H1 (cell line): Measurements from ENCODE around the gene AGPAT3. TPM values are rescaled to one million over a fixed set of nuclear protein-coding genes. Genes with fewer than 3 reads are reported as not detected.

Experiments used
- CTCF ChIA-PET: fragments of 300-600 bp; sonication (Branson Sonifier 250); formaldehyde crosslinking; loops from one replicate; lab custom pipeline; 2021; ENCODE audit not compliant: partially characterized antibody; lab: Charles Lee
- POLR2A ChIA-PET: fragments of 300-600 bp; sonication (Branson Sonifier 250); formaldehyde crosslinking; loops from one replicate; lab custom pipeline; 2021; ENCODE audit warnings: inconsistent platforms; ENCODE audit not compliant: partially characterized antibody; lab: Charles Lee
- DNase-seq, 2 experiments: peaks; one replicate each; pipeline versions ENCODE4 v3.0.0 to v3.0.0-alpha.2; 2010 to 2022; ENCODE audit warnings: low spot score in 2 of 2, low read depth in 1 of 2, mixed read lengths in 1 of 2
- FAIRE-seq: peaks from 2 replicates; lab custom pipeline; 2011; peaks lifted over from hg19 to GRCh38; lab: Jason Lieb, UNC
- H2AFZ ChIP-seq: 2 replicates; pipeline ENCODE4 v1.8.1; 2012; ENCODE audit warnings: low read length, inconsistent platforms
- H2AK5ac ChIP-seq: 2 replicates; pipeline ENCODE4 v1.6.1; 2013; ENCODE audit warnings: low read depth, low read length
- H2BK120ac ChIP-seq: replicated peaks from 2 replicates; pipeline ENCODE3; 2013; ENCODE audit warnings: low read depth, low read length, inconsistent platforms
- H2BK12ac ChIP-seq: 2 replicates; pipeline ENCODE4 v1.6.1; 2013; ENCODE audit warnings: low read depth, low read length
- H2BK15ac ChIP-seq: 2 replicates; pipeline ENCODE4 v1.6.1; 2013; ENCODE audit warnings: low read length
- H2BK20ac ChIP-seq: 2 replicates; pipeline ENCODE4 v1.6.1; 2013; ENCODE audit warnings: low read length
- H2BK5ac ChIP-seq: 2 replicates; pipeline ENCODE4 v1.6.1; 2013; ENCODE audit warnings: low read depth, low read length
- H3K14ac ChIP-seq: 2 replicates; pipeline ENCODE4 v1.6.1; 2013; ENCODE audit warnings: inconsistent platforms; ENCODE audit not compliant: insufficient read length
- H3K18ac ChIP-seq: 2 replicates; pipeline ENCODE4 v1.6.1; 2013; ENCODE audit warnings: low read length; ENCODE audit errors: extremely low read depth
- H3K23ac ChIP-seq: 2 replicates; pipeline ENCODE4 v1.6.1; 2013; ENCODE audit warnings: inconsistent platforms; ENCODE audit not compliant: insufficient read length
- H3K23me2 ChIP-seq: 2 replicates; pipeline ENCODE4 v1.6.1; 2013; ENCODE audit warnings: low read depth, low read length
- H3K27ac ChIP-seq: 2 replicates; pipeline ENCODE4 v1.6.1; 2011; ENCODE audit warnings: low read depth, low read length, inconsistent platforms
- H3K27me3 ChIP-seq, 4 experiments: replicated peaks in 1 of 4; 1 replicate in 1 of 4; 2 replicates in 3 of 4; pipeline versions ENCODE4 v1.6.1 to v1.8.1; 2011 to 2013; ENCODE audit warnings: low read length in 3 of 4, mild to moderate bottlenecking in 3 of 4, inconsistent platforms in 2 of 4, mixed read lengths in 2 of 4, moderate library complexity in 1 of 4; ENCODE audit not compliant: control insufficient read depth in 3 of 4, insufficient read depth in 3 of 4; ENCODE audit errors: extremely low read depth in 1 of 4
- H3K36me3 ChIP-seq, 4 experiments: 2 replicates each; pipeline versions ENCODE4 v1.6.1 to v1.8.1; 2011 to 2013; ENCODE audit warnings: mild to moderate bottlenecking in 4 of 4, low read length in 3 of 4, moderate library complexity in 2 of 4, control low read depth in 1 of 4, inconsistent platforms in 1 of 4; ENCODE audit not compliant: insufficient read depth in 4 of 4, control insufficient read depth in 2 of 4
- H3K4ac ChIP-seq: replicated peaks from 2 replicates; pipeline ENCODE3; 2013; ENCODE audit warnings: low read length, low read depth, mixed read lengths, inconsistent platforms; ENCODE audit not compliant: insufficient read length
- H3K4me1 ChIP-seq, 4 experiments: replicated peaks in 1 of 4; 1 replicate in 1 of 4; 2 replicates in 3 of 4; pipeline versions ENCODE4 v1.6.1 to v1.8.1; 2011 to 2013; ENCODE audit warnings: low read length in 3 of 4, inconsistent platforms in 2 of 4, mixed read lengths in 1 of 4; ENCODE audit not compliant: insufficient read depth in 4 of 4, control insufficient read depth in 3 of 4
- H3K4me2 ChIP-seq, 2 experiments: 2 replicates each; pipeline versions ENCODE4 v1.6.1 to v1.8.1; 2011 to 2013; ENCODE audit warnings: low read depth in 2 of 2, low read length in 2 of 2, control low read depth in 1 of 2, inconsistent platforms in 1 of 2, mild to moderate bottlenecking in 1 of 2; ENCODE audit not compliant: insufficient read depth in 1 of 2
- H3K4me3 ChIP-seq, 4 experiments: fragments of 200-600, 300-600 bp in 1 of 4; sonication (generic), shearing (Covaris generic), sonication (Bioruptor Twin) in 1 of 4; 2 replicates each; pipeline versions ENCODE4 v1.5.1 to v1.8.1; 2011 to 2016; ENCODE audit warnings: low read length in 4 of 4, low read depth in 3 of 4, control low read depth in 2 of 4, inconsistent platforms in 2 of 4, mild to moderate bottlenecking in 2 of 4, mixed read lengths in 1 of 4, moderate library complexity in 1 of 4; ENCODE audit not compliant: insufficient read depth in 2 of 4; ENCODE audit errors: extremely low read depth in 1 of 4
- H3K56ac ChIP-seq: replicated peaks from 2 replicates; pipeline ENCODE3; 2013; ENCODE audit warnings: low read depth, mild to moderate bottlenecking, mixed read lengths, low read length, inconsistent platforms; ENCODE audit not compliant: insufficient read length
- H3K79me1 ChIP-seq: 2 replicates; pipeline ENCODE4 v1.6.1; 2013; ENCODE audit warnings: low read depth, low read length, control low read depth
- H3K79me2 ChIP-seq, 2 experiments: 2 replicates each; pipeline versions ENCODE4 v1.6.1 to v1.8.1; 2012 to 2013; ENCODE audit warnings: low read length in 2 of 2, mild to moderate bottlenecking in 2 of 2, inconsistent platforms in 1 of 2; ENCODE audit not compliant: insufficient read depth in 2 of 2, control insufficient read depth in 1 of 2
- H3K9ac ChIP-seq, 4 experiments: replicated peaks in 1 of 4; 1 replicate in 1 of 4; 2 replicates in 3 of 4; pipeline versions ENCODE4 v1.6.1 to v1.8.1; 2011 to 2013; ENCODE audit warnings: low read depth in 3 of 4, low read length in 3 of 4, control low read depth in 2 of 4, mild to moderate bottlenecking in 2 of 4, moderate library complexity in 2 of 4, inconsistent platforms in 1 of 4; ENCODE audit errors: extremely low read depth in 1 of 4
- H3K9me3 ChIP-seq, 2 experiments: 2 replicates each; pipeline versions ENCODE4 v1.6.1 to v1.8.1; 2012 to 2013; ENCODE audit warnings: mild to moderate bottlenecking in 2 of 2, moderate library complexity in 2 of 2, control low read depth in 1 of 2, inconsistent platforms in 1 of 2, low read depth in 1 of 2, low read length in 1 of 2, mixed read lengths in 1 of 2; ENCODE audit not compliant: insufficient read depth in 2 of 2
- H4K20me1 ChIP-seq, 2 experiments: replicated peaks in 1 of 2; 2 replicates each; pipeline versions ENCODE3 to v1.8.1; 2011 to 2013; ENCODE audit warnings: inconsistent platforms in 2 of 2, low read length in 2 of 2, mild to moderate bottlenecking in 1 of 2; ENCODE audit not compliant: insufficient read depth in 2 of 2, control insufficient read depth in 1 of 2
- H4K5ac ChIP-seq: 2 replicates; pipeline ENCODE4 v1.6.1; 2013; ENCODE audit warnings: low read length, low read depth, mixed read lengths, inconsistent platforms; ENCODE audit not compliant: insufficient read length
- H4K8ac ChIP-seq: 2 replicates; pipeline ENCODE4 v1.8.0; 2013; ENCODE audit warnings: mild to moderate bottlenecking, moderate library complexity, low read length, inconsistent platforms; ENCODE audit not compliant: insufficient read depth; ENCODE audit errors: extremely low read depth
- H4K91ac ChIP-seq: replicated peaks from 2 replicates; pipeline ENCODE3; 2013; ENCODE audit warnings: low read length, mixed read lengths, inconsistent platforms; ENCODE audit not compliant: insufficient read length
- CREB1 ChIP-seq: IDR thresholded peaks from 2 replicates; pipeline ENCODE4 v1.6.1; 2012; ENCODE audit warnings: inconsistent platforms
- POLR2A ChIP-seq, 2 experiments: IDR thresholded peaks; 1 replicate in 1 of 2; 2 replicates in 1 of 2; pipeline ENCODE4 v1.6.1; 2011; ENCODE audit warnings: low read depth in 2 of 2, low read length in 2 of 2, mild to moderate bottlenecking in 2 of 2; ENCODE audit errors: control extremely low read depth in 1 of 2
- RAD21 ChIP-seq, 2 experiments: IDR thresholded peaks in 1 of 2; conservative IDR thresholded peaks in 1 of 2; 2 replicates each; pipeline ENCODE4 v1.6.1; 2011; ENCODE audit warnings: low read depth in 2 of 2, low read length in 2 of 2, improper control_type of control experiment in 1 of 2, inconsistent platforms in 1 of 2, mild to moderate bottlenecking in 1 of 2, moderate library complexity in 1 of 2
- SIRT6 ChIP-seq: IDR thresholded peaks from one replicate; pipeline ENCODE4 v1.7.1; 2012; ENCODE audit warnings: low read length, inconsistent platforms
- ZNF274 ChIP-seq: IDR thresholded peaks from 2 replicates; pipeline ENCODE4 v1.7.0; 2012; ENCODE audit warnings: low read length, borderline replicate concordance; ENCODE audit errors: extremely low read depth
- WGBS, 2 experiments: shearing (Covaris generic) in 1 of 2; methylation state at CpG; one replicate each; pipeline versions ENCODE4 v1.1.6 to v1.1.7; 2013 to 2015; ENCODE audit warnings: low lambda C conversion rate in 2 of 2, mixed read lengths in 2 of 2, inconsistent platforms in 1 of 2, low coverage in 1 of 2, missing lambda C conversion rate in 1 of 2; ENCODE audit not compliant: insufficient replicate concordance in 2 of 2, insufficient coverage in 1 of 2, insufficient read length in 1 of 2; ENCODE audit errors: extremely low coverage in 1 of 2, missing lambda C conversion rate in 1 of 2; 5-methylcytosine and 5-hydroxymethylcytosine counted together
- polyA plus RNA-seq, 7 experiments: library from polyadenylated mRNA; depleted of rRNA in 3 of 7; stranded (reverse) in 5 of 7; unstranded in 2 of 7; fragments of >200 nt in 5 of 7; fragments of 200-250 nt in 2 of 7; gene quantifications; 1 replicate in 5 of 7; 2 replicates in 1 of 7; 4 replicates in 1 of 7; pipeline versions ENCODE4 v1.2.1 to v1.2.3, GENCODE V29; 2011 to 2013; ENCODE audit warnings: missing spikeins in 2 of 7, mixed read lengths in 2 of 7
- total RNA-seq: library from RNA; stranded (reverse); fragmentation: NEBNext Ultra II Directional; extraction: Animal tissue kit (Norgen Biotek cat#: 25700); gene quantifications from 2 replicates; pipeline ENCODE4 v1.2.1, GENCODE V29; 2021

The AGPAT3 gene
- total and polyA plus RNA-seq, 2 of the 8 experiments (the other 6 are each of a cell fraction or from before 2014, with no cell fraction given) = 5.8 to 7.3 TPM

DNA sequence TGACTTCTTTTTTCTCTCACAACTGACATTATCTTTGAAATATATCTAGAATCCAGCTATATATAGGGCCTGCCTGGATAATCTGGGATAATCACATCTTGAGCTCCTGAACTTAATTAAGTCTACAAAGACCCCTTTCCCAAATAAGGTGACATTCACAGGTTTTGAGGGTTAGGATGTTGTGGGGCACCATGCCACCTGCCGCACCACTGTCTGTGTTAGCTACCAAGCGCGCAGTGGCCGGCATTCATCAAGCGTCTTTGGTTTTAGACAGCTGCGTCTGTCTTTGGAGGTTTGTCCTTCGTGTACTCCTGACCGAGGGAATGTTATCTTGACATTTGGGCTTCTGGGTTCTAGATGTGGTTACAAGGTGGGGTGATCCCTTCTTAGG lies 154.5 kb downstream of the AGPAT3 start:
- DNase-seq (no peak), FAIRE-seq (no peak)
- no peak overlapping the region for H4K91ac ChIP-seq
- 91% methylated on average over 8 of the region's 8 CpGs; no CpG with 5 or more reads in 1 of the 2 experiments for WGBS, 2 experiments
- H3K9ac ChIP-seq = no peak overlapping the region
- no peak overlapping the region for H3K4me2 ChIP-seq
- H3K23me2 ChIP-seq = no peaks in the 10 kb centered on the region
- no peak overlapping the region for H3K18ac ChIP-seq
- H3K79me1 ChIP-seq = peaks cover 7% of the 10 kb centered on the region
- no peak overlapping the region for H4K5ac ChIP-seq
- H3K36me3 ChIP-seq = no peaks in the 10 kb centered on the region; a peak in 1 of 8 replicates
- H3K56ac ChIP-seq = no peak overlapping the region
- ChIA-PET CTCF (interaction anchor here (1.0 kb wide), 1 partner anchor 8 kb away, joined by 3 read pairs; no protein-coding TSS in a partner anchor), POLR2A (interaction anchor here (1.0 kb wide), 1 partner anchor 65 kb away, joined by 3 read pairs; no protein-coding TSS in a partner anchor)
- H2BK15ac ChIP-seq = no peak overlapping the region
- no peaks in the 10 kb centered on the region for H3K27me3 ChIP-seq
- no peak overlapping the region for H2BK12ac ChIP-seq
- peaks cover 30 to 95% of the 10 kb centered on the region in 2 experiments for H3K79me2 ChIP-seq
- no peak overlapping the region for H2BK5ac ChIP-seq
- no peak overlapping the region for H3K27ac ChIP-seq
- TF ChIP-seq ZNF274 (no peak), RAD21 (IDR thresholded peaks at IDR 0.05 in 1 of 2, conservative IDR thresholded peaks at IDR 0.05 in 1 of 2; ENCODE audit: low read depth in 2 of 2, low read length in 2 of 2) (no peak), CREB1 (no peak), SIRT6 (no peak), POLR2A (IDR thresholded peaks at IDR 0.05; ENCODE audit: control extremely low read depth in 1 of 2, low read depth in 2 of 2, low read length in 2 of 2) (no peak)
- H3K9me3 ChIP-seq = no peaks in the 10 kb centered on the region
- H3K4me3 ChIP-seq = no peak overlapping the region
- H4K20me1 ChIP-seq = peaks cover 7 to 15% of the 10 kb centered on the region in 2 experiments
- H3K4me1 ChIP-seq = no peaks in the 10 kb centered on the region
- H2BK120ac ChIP-seq = no peak overlapping the region
- no peak overlapping the region for H3K14ac ChIP-seq
- H3K23ac ChIP-seq = no peak overlapping the region
- no peak overlapping the region for H4K8ac ChIP-seq
- no peak overlapping the region for H2AFZ ChIP-seq
- no peak overlapping the region for H2BK20ac ChIP-seq
- H3K4ac ChIP-seq = no peak overlapping the region
- no peak overlapping the region for H2AK5ac ChIP-seq
